Naive B cell (primary cell): ENCODE results near the gene TRA2B. TPM values are rescaled to one million over a fixed set of nuclear protein-coding genes. Genes with fewer than 3 reads are reported as not detected.
A peak's percentile ranks its signal among the peaks of the same experiment; 100 is the strongest.
"Not testable (repeated sequence)": the region's sequence is repeated elsewhere in the genome, so short reads cannot be mapped to it uniquely, and the experiment has no call there.

Experiments used
- ATAC-seq, 2 donors: fragments of 150-1000 bp; cut with Tn5 transposase; 2 replicates each; pipeline ENCODE4 v1.10.0; 2021; ENCODE audit warnings: low read depth in 2 of 2, mild to moderate bottlenecking in 2 of 2, moderate library complexity in 2 of 2
- DNase-seq: peaks from one replicate; pipeline ENCODE4 v3.0.0; 2022
- H3K27ac Mint-ChIP-seq, 6 donors: one replicate each; pipeline ENCODE4 v1.8.0; 2020 to 2022; ENCODE audit warnings: mild to moderate bottlenecking in 6 of 6, mixed read lengths in 6 of 6, moderate library complexity in 5 of 6, inconsistent platforms in 2 of 6
- H3K27me3 Mint-ChIP-seq, 3 donors: one replicate each; pipeline ENCODE4 v1.8.0; 2021 to 2022; ENCODE audit warnings: mixed read lengths in 3 of 3, mild to moderate bottlenecking in 1 of 3
- H3K36me3 Mint-ChIP-seq, 2 donors: one replicate each; pipeline ENCODE4 v1.8.0; 2020 to 2022; ENCODE audit warnings: mixed read lengths in 2 of 2, inconsistent platforms in 1 of 2, mild to moderate bottlenecking in 1 of 2
- H3K4me1 Mint-ChIP-seq, 3 donors: one replicate each; pipeline ENCODE4 v1.8.0; 2020 to 2022; ENCODE audit warnings: mixed read lengths in 3 of 3, inconsistent platforms in 1 of 3, mild to moderate bottlenecking in 1 of 3, moderate library complexity in 1 of 3
- H3K4me3 Mint-ChIP-seq, 8 donors: one replicate each; pipeline ENCODE4 v1.8.0; 2020 to 2022; ENCODE audit warnings: mild to moderate bottlenecking in 8 of 8, mixed read lengths in 8 of 8, moderate library complexity in 8 of 8, inconsistent platforms in 2 of 8
- H3K9me3 Mint-ChIP-seq, 7 donors: one replicate each; pipeline ENCODE4 v1.8.0; 2020 to 2022; ENCODE audit warnings: mixed read lengths in 7 of 7, mild to moderate bottlenecking in 5 of 7, inconsistent platforms in 2 of 7, moderate library complexity in 1 of 7
- polyA plus RNA-seq, 6 donors: library from polyadenylated mRNA; unstranded; fragments of 300-500 nt; fragmentation: Illumina TruSeq; gene quantifications; one replicate each; pipeline ENCODE4 v1.2.3, GENCODE V29; 2021; ENCODE audit warnings: low read depth in 6 of 6

Gene TRA2B
- polyA plus RNA-seq, 6 donors from 2014 or later: 190 to 378 (median 318) TPM

- no peaks in the 10 kb centered on the region for H3K27me3 Mint-ChIP-seq
- no peaks in the 10 kb centered on the region for H3K9me3 Mint-ChIP-seq
- ATAC-seq (peak; percentile 9 to 22), DNase-seq (no peak)
- H3K27ac Mint-ChIP-seq: peak overlapping the region in 4 of 6 donors; percentile 38 to 84 (median 68)
- H3K36me3 Mint-ChIP-seq: peaks cover 7 to 20% of the 10 kb centered on the region in 2 donors
- peak overlapping the region in 1 of 8 donors; percentile 16 for H3K4me3 Mint-ChIP-seq
- peaks cover 0 to 9% (median 5%) of the 10 kb centered on the region in 3 donors for H3K4me1 Mint-ChIP-seq
These were observed 22.7 kb downstream of the TRA2B start for GRCh38 chr3:185914911-185915629.

GRCh38 chr3:185912929-185913901 lies 24.6 kb downstream of the TRA2B start:
- Mint-ChIP-seq H3K9me3 (no peaks in the 10 kb centered on the region), H3K4me3 (peak overlapping the region in 1 of 8 donors; percentile 2)
- no peak for DNase-seq

DNA sequence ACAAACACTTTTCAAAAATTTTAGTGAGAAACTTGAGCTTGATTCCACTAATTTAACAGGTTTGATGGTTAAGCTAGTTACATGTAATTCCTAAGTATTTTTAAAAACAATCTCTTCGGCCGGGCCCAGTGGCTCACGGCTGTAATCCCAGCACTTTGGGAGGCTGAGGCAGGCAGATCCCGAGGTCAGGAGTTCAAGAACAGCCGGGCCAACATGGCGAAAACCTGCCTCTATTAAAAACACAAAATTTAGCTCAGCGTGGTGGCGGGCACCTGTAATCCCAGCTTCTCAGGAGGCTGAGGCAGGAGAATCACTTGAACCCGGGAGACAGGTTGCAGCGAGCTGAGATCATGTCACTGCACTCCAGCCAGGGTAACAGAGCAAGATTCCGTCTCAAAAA lies 25.3 kb downstream of the TRA2B start:
- no peaks in the 10 kb centered on the region for H3K27me3 Mint-ChIP-seq
- H3K9me3 Mint-ChIP-seq: no peaks in the 10 kb centered on the region
- peaks cover 7 to 12% of the 10 kb centered on the region in 2 donors for H3K36me3 Mint-ChIP-seq
- peaks cover 0 to 9% (median 5%) of the 10 kb centered on the region in 3 donors for H3K4me1 Mint-ChIP-seq
- no peak for DNase-seq
- peak overlapping the region in 3 of 6 donors; percentile 74 to 84 (median 79) for H3K27ac Mint-ChIP-seq
- no peak for ATAC-seq
- peak overlapping the region in 1 of 8 donors; percentile 22 for H3K4me3 Mint-ChIP-seq

More at GRCh38 chr3:185912929-185913901, 24.6 kb downstream of the TRA2B start:
- peak in 1 of 2 donors; percentile 15 for ATAC-seq
- peak overlapping the region in 5 of 6 donors; percentile 18 to 84 (median 74) for H3K27ac Mint-ChIP-seq
- peaks cover 0 to 9% (median 5%) of the 10 kb centered on the region in 3 donors for H3K4me1 Mint-ChIP-seq
- peaks cover 7 to 12% of the 10 kb centered on the region in 2 donors for H3K36me3 Mint-ChIP-seq
- H3K27me3 Mint-ChIP-seq: no peaks in the 10 kb centered on the region

GRCh38 chr3:185911076-185911448 lies 26.8 kb downstream of the TRA2B start:
- DNase-seq, H3K36me3 Mint-ChIP-seq, ATAC-seq, H3K9me3 Mint-ChIP-seq, H3K4me1 Mint-ChIP-seq, H3K27me3 Mint-ChIP-seq: not testable (repeated sequence)
- Mint-ChIP-seq H3K4me3 (peak overlapping the region in 1 of 8 donors; percentile 57), H3K27ac (peak overlapping the region in 4 of 6 donors; percentile 44 to 88 (median 66))

- H3K9me3 Mint-ChIP-seq, DNase-seq, ATAC-seq, H3K4me1 Mint-ChIP-seq, H3K27me3 Mint-ChIP-seq, H3K4me3 Mint-ChIP-seq, H3K36me3 Mint-ChIP-seq: not testable (repeated sequence)
- peak overlapping the region; percentile 38 to 88 (median 64) for H3K27ac Mint-ChIP-seq
These were observed 27.3 kb downstream of the TRA2B start for GRCh38 chr3:185910322-185911075.

- H3K4me1 Mint-ChIP-seq, DNase-seq, H3K27me3 Mint-ChIP-seq, ATAC-seq, H3K36me3 Mint-ChIP-seq, H3K4me3 Mint-ChIP-seq, H3K9me3 Mint-ChIP-seq: not testable (repeated sequence)
- peak overlapping the region in 2 of 6 donors; percentile 57 to 81 for H3K27ac Mint-ChIP-seq
These were observed 27.9 kb downstream of the TRA2B start for GRCh38 chr3:185909913-185910312.

DNA sequence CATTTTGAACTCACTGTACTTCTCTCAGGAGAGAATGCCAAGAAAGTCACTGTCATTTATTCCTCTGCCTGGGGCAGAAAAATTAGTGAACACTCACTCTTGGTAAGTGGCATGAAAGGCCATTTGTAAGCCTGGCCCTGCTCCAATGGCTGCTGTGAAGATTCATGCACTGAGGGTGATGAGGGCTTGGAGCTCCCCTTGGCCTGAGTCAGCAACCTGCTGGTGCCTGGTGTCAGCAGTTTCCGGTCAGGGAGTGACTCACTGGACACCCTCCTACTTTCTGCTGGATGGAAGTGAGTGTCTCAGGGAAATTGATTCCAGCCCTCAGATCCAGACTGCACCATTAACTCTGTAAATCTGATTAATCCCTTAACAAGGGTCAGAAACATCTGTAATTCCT lies 37.6 kb downstream of the TRA2B start:
- Mint-ChIP-seq H3K9me3 (peaks cover 0 to 12% (median 8%) of the 10 kb centered on the region in 7 donors), H3K4me3 (no peak overlapping the region), H3K27ac (no peak overlapping the region), H3K4me1 (no peaks in the 10 kb centered on the region), H3K27me3 (peaks cover 8 to 24% (median 8%) of the 10 kb centered on the region in 3 donors), H3K36me3 (peaks cover 0 to 7% of the 10 kb centered on the region in 2 donors)
- ATAC-seq: no peak
- no peak for DNase-seq

DNA sequence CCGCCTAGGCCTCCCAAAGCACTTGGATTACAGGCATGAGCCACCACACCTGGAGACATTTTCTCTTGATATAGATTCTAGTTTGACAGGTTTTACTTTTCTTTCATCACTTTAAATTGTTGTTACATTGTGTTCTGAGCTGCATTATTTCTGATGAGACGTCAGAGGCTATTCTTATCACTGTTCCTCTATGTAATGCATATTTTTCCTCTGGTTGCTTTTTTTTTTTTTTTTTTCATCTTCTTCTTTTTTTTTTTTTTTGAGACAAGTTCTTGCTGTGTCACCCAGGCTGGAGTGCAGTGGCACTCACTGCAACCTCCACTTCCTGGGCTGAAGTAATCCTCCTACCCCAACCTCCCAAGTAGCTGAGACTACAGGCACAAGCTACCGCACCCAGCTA lies 41.2 kb downstream of the TRA2B start:
- ATAC-seq (no peak), DNase-seq (no peak)
- Mint-ChIP-seq H3K4me1 (no peaks in the 10 kb centered on the region), H3K4me3 (peak overlapping the region in 1 of 8 donors; percentile 42), H3K36me3 (no peaks in the 10 kb centered on the region), H3K27me3 (peaks cover 0 to 16% (median 8%) of the 10 kb centered on the region in 3 donors), H3K9me3 (peaks cover 0 to 12% (median 8%) of the 10 kb centered on the region in 7 donors), H3K27ac (no peak overlapping the region)

DNA sequence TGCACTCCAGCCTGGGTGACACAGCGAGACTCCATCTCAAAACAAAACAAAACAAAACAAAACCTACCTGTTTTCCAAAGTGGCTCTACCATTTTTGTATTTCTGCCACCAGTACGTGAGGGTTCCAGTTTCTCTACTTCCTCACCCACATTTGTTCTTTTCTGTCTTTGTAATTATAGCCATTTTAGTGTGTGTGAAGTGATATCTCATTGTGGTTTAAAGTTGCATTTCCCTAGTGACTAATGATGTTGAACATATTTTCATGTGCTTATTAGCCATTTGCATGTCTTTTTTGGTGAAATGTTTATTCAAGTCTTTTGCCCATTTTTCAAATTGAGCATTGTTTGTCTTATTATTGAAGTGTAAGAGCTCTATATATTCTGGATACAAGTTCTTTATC lies 50.7 kb downstream of the TRA2B start:
- no peak for ATAC-seq
- no peaks in the 10 kb centered on the region for H3K4me1 Mint-ChIP-seq
- H3K27ac Mint-ChIP-seq: no peak overlapping the region
- DNase-seq: no peak
- H3K36me3 Mint-ChIP-seq: no peaks in the 10 kb centered on the region
- H3K27me3 Mint-ChIP-seq: peaks cover 0 to 4% (median 0%) of the 10 kb centered on the region in 3 donors
- H3K4me3 Mint-ChIP-seq: no peak overlapping the region
- peaks cover 0 to 4% (median 0%) of the 10 kb centered on the region in 7 donors for H3K9me3 Mint-ChIP-seq

DNA sequence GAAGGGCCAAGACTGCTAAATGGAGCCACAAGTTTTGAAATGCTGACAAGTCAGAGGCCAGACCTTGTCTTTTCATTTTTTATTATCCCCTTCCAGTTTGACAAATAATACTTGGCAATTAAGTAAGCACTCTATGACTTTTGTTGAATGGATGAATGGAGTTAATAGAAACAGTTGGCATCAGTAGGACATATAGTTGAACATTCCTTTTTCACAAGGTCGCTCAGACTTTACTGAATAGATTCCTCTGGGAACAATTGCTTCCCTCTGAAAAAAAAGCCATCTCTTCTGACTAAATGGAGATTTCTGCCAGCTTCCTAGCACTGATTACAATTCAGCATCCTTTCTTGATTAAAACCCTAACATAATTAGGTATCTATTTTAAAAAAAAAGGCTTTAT lies 53.2 kb downstream of the TRA2B start:
- ATAC-seq (no peak), DNase-seq (no peak)
- Mint-ChIP-seq H3K4me3 (no peak overlapping the region), H3K27me3 (peaks cover 5 to 22% (median 15%) of the 10 kb centered on the region in 3 donors), H3K36me3 (no peaks in the 10 kb centered on the region), H3K9me3 (no peaks in the 10 kb centered on the region), H3K4me1 (no peaks in the 10 kb centered on the region), H3K27ac (peak overlapping the region in 1 of 6 donors; percentile 83)

DNA sequence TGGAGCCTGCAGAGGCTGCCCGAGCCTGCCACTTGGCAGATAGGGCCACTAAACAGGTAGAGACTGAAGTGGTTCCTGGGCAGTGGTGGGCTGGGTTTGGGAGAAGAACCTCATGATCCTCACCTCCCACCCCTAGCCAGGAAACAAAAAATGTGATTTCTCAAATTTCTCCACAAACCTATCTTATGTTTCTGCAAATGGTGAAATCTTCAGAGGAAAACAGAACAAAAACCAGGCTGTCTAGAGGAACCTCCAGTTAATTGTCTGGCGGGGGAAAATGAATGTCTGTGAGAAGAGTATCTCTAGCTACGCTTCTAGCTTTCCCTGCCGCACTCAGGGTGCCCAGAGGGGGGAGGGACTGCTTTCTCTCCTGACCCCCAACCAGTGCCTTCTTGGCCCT lies 55.9 kb downstream of the TRA2B start:
- Mint-ChIP-seq H3K27ac (no peak overlapping the region), H3K4me3 (no peak overlapping the region), H3K27me3 (peaks cover 9 to 24% (median 16%) of the 10 kb centered on the region in 3 donors), H3K36me3 (no peaks in the 10 kb centered on the region), H3K9me3 (no peaks in the 10 kb centered on the region), H3K4me1 (no peaks in the 10 kb centered on the region)
- DNase-seq: no peak
- no peak for ATAC-seq

DNA sequence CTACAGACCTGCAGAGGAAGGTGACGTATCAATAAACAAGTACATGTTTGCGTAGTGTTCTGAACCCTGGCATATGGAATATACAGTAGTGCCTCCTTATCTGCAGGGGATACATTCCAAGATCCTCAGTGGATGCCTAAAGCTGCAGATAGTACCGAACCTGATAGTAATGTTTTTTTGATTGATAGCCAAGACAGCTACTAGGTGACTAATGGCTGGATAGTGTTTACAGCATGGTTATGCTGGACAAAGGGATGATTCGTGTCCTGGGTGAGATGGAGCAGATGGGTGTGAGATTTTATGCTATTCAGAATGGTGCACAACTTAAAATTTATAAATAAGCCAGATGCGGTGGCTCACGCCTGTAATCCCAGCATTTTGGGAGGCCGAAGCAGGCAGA lies 57.2 kb downstream of the TRA2B start:
- Mint-ChIP-seq H3K9me3 (peaks cover 0 to 2% (median 0%) of the 10 kb centered on the region in 7 donors), H3K4me3 (no peak overlapping the region), H3K4me1 (peaks cover 0 to 1% (median 1%) of the 10 kb centered on the region in 3 donors), H3K36me3 (no peaks in the 10 kb centered on the region), H3K27ac (no peak overlapping the region), H3K27me3 (peaks cover 9 to 24% (median 16%) of the 10 kb centered on the region in 3 donors)
- DNase-seq: no peak
- no peak for ATAC-seq

DNA sequence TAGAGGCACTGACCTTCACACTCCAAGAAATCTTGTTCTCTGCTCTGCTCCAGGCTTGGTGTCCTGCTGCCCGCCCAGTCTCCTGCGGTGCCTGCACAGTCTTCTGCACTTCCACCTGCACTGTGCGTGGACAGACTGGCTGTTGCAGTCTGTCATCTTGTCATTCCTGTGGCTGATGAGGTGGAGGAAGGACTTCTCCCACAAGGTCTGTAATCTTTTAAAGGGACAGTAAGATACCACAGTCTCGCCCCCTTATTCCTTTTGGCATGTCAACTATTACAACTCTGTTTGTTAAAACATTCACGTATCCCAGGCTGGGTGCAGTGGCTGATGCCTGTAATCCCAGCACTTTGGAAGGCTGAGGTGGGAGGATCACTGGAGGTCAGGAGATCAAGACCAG lies 58.9 kb downstream of the TRA2B start:
- Mint-ChIP-seq H3K4me1 (peaks cover 2 to 5% (median 4%) of the 10 kb centered on the region in 3 donors), H3K36me3 (no peaks in the 10 kb centered on the region), H3K4me3 (no peak overlapping the region), H3K9me3 (peaks cover 0 to 5% (median 0%) of the 10 kb centered on the region in 7 donors), H3K27me3 (peaks cover 12 to 24% (median 18%) of the 10 kb centered on the region in 3 donors), H3K27ac (no peak overlapping the region)
- no peak for DNase-seq
- ATAC-seq: no peak
